Colon (tissue), 2 donors: ENCODE data around the gene TMEM270.
"Not testable (repeated sequence)": the region's sequence is repeated elsewhere in the genome, so short reads cannot be mapped to it uniquely, and the experiment has no call there.

Experiments
- FAIRE-seq: peaks from 2 replicates; lab custom pipeline; 2012; peaks lifted over from hg19 to GRCh38; lab: Jason Lieb, UNC
- donor health status: control.
- donor health status: control.

Gene TMEM270

GRCh38 chr7:73861305-73861704 lies 346 bp downstream of the TMEM270 start:
- FAIRE-seq, result no peak

GRCh38 chr7:73864981-73865711 lies 4.2 kb downstream of the TMEM270 start:
- FAIRE-seq, result no peak

- no peak for FAIRE-seq
Observed at GRCh38 chr7:73865738-73866445, 4.9 kb downstream of the TMEM270 start.

GRCh38 chr7:73866446-73866767 lies 5.4 kb downstream of the TMEM270 start:
- FAIRE-seq, result no peak

- no peak for FAIRE-seq
Observed at GRCh38 chr7:73869011-73869798, 8.2 kb downstream of the TMEM270 start.

- FAIRE-seq, result no peak
Observed at GRCh38 chr7:73870041-73870492, 9.1 kb downstream of the TMEM270 start.

GRCh38 chr7:73871163-73872011 lies 10.4 kb downstream of the TMEM270 start:
- no peak for FAIRE-seq

GRCh38 chr7:73872056-73872908 lies 11.3 kb downstream of the TMEM270 start:
- no peak for FAIRE-seq

GRCh38 chr7:73876361-73876760 lies 15.4 kb downstream of the TMEM270 start:
- FAIRE-seq, result no peak

- FAIRE-seq, result no peak
Observed at GRCh38 chr7:73876973-73877372, 16.0 kb downstream of the TMEM270 start.

- FAIRE-seq, result no peak
Observed at GRCh38 chr7:73879977-73880681, 19.2 kb downstream of the TMEM270 start.

GRCh38 chr7:73880755-73881328 lies 19.9 kb downstream of the TMEM270 start:
- no peak for FAIRE-seq

GRCh38 chr7:73881352-73882046 lies 20.5 kb downstream of the TMEM270 start:
- FAIRE-seq, result no peak

- FAIRE-seq, result no peak
Observed at GRCh38 chr7:73882047-73882402, 21.1 kb downstream of the TMEM270 start.

- not testable (repeated sequence) for FAIRE-seq
Observed at GRCh38 chr7:73884867-73885422, 24.0 kb downstream of the TMEM270 start.

GRCh38 chr7:73885433-73885974 lies 24.5 kb downstream of the TMEM270 start:
- no peak for FAIRE-seq

- no peak for FAIRE-seq
Observed at GRCh38 chr7:73885975-73886798, 25.2 kb downstream of the TMEM270 start.

- no peak for FAIRE-seq
Observed at GRCh38 chr7:73887762-73888161, 26.8 kb downstream of the TMEM270 start.
